Hematopoietic multipotent progenitor cell treated with erythropoietin and hydrocortisone succinate and interleukin-3 and kit ligand, for 8 days (in vitro differentiated cells): ENCODE data around the gene BZW2.

Experiments used
- DNase-seq: peaks from one replicate; pipeline ENCODE4 v3.0.0-alpha.2; 2015

BZW2 gene

GRCh38 chr7:16646472-16647072 is 591 bp downstream of the BZW2 start:
- peak; percentile 44 for DNase-seq

- DNase-seq: no peak
Measured at GRCh38 chr7:16647435-16647960, 1.5 kb downstream of the BZW2 start.

- no peak for DNase-seq
Measured at GRCh38 chr7:16648551-16648950, 2.6 kb downstream of the BZW2 start.

- DNase-seq: no peak
Measured at GRCh38 chr7:16649196-16649595, 3.2 kb downstream of the BZW2 start.

GRCh38 chr7:16650266-16650665 is 4.3 kb downstream of the BZW2 start:
- DNase-seq: no peak

- DNase-seq: no peak
Measured at GRCh38 chr7:16651396-16652239, 5.6 kb downstream of the BZW2 start.

GRCh38 chr7:16652240-16652583 is 6.2 kb downstream of the BZW2 start:
- no peak for DNase-seq

GRCh38 chr7:16652888-16653287 is 6.9 kb downstream of the BZW2 start:
- no peak for DNase-seq

GRCh38 chr7:16655394-16655793 is 9.4 kb downstream of the BZW2 start:
- DNase-seq: no peak

- DNase-seq: peak; percentile 34
Measured at GRCh38 chr7:16656141-16656540, 10.2 kb downstream of the BZW2 start.

GRCh38 chr7:16657656-16658279 is 11.8 kb downstream of the BZW2 start:
- peak; percentile 79 for DNase-seq

- DNase-seq: peak; percentile 81
Measured at GRCh38 chr7:16659854-16660497, 14.0 kb downstream of the BZW2 start.

- DNase-seq: peak; percentile 50
Measured at GRCh38 chr7:16660702-16661464, 14.9 kb downstream of the BZW2 start.

GRCh38 chr7:16661924-16662323 is 15.9 kb downstream of the BZW2 start:
- DNase-seq: no peak

GRCh38 chr7:16667355-16667754 is 21.4 kb downstream of the BZW2 start:
- no peak for DNase-seq

GRCh38 chr7:16668049-16668858 is 22.3 kb downstream of the BZW2 start:
- peak; percentile 48 for DNase-seq

- no peak for DNase-seq
Measured at GRCh38 chr7:16668978-16669377, 23.0 kb downstream of the BZW2 start.

GRCh38 chr7:16669581-16669980 is 23.6 kb downstream of the BZW2 start:
- DNase-seq: no peak

- DNase-seq: no peak
Measured at GRCh38 chr7:16670021-16670420, 24.0 kb downstream of the BZW2 start.

- DNase-seq: no peak
Measured at GRCh38 chr7:16670731-16671344, 24.9 kb downstream of the BZW2 start.

GRCh38 chr7:16671811-16672210 is 25.8 kb downstream of the BZW2 start:
- DNase-seq: no peak
